GM23338 (cell line): Measurements from ENCODE around the gene STARD13.

Experiments used
- CREB1 ChIP-seq: fragments of 250-450 bp; sonication (Bioruptor Pico); IDR thresholded peaks from 2 replicates; pipeline ENCODE4 v1.5.0; 2020; ENCODE audit warnings: low read depth, mild to moderate bottlenecking, moderate library complexity
- JUNB ChIP-seq: IDR thresholded peaks from one replicate; pipeline ENCODE4 v1.6.1; 2016; ENCODE audit warnings: antibody characterized with exemption; ENCODE audit not compliant: unreplicated experiment
- POLR2AphosphoS5 ChIP-seq: IDR thresholded peaks from 2 replicates; pipeline ENCODE4 v1.6.1; 2016; ENCODE audit warnings: antibody characterized with exemption, low read depth
- ZNF114 ChIP-seq: fragments of 250-450 bp; sonication (Bioruptor Pico); IDR thresholded peaks from 2 replicates; pipeline ENCODE4 v1.5.0; 2020; ENCODE audit warnings: mild to moderate bottlenecking, moderate library complexity
- TF ChIP-seq, protein P1 (sequence below), 2 experiments: fragments of 200-600 bp in 1 of 2; sonication (generic) in 1 of 2; conservative IDR thresholded peaks; 2 replicates each; pipeline versions ENCODE4 v1.5.1 to v1.6.1; 2016 to 2017; ENCODE audit warnings: antibody characterized with exemption in 2 of 2, low read depth in 2 of 2, mild to moderate bottlenecking in 2 of 2, moderate library complexity in 1 of 2
- TF ChIP-seq, protein P2 (sequence below): fragments of 250-450 bp; sonication (Bioruptor Pico); IDR thresholded peaks from 2 replicates; pipeline ENCODE4 v1.5.0; 2020; ENCODE audit warnings: mild to moderate bottlenecking, moderate library complexity

DNA sequence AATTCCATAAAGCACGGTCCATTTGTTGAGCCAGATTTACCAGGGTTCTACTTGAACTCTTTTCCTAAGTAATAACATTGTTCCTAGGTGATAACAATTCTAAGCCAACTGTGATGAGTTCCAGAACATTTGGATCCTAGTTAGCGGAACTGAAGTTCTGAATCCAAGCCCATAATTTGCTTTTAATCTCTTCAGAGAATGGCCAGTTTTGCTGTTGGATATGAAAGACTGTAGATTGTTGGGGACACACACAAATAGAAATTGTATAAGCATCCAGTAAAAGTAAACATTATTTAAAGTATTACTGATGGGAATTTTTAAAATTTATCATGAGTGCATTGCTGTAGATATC, 27.3 kb upstream of the STARD13 start:
- TF ChIP-seq, protein P1, sequence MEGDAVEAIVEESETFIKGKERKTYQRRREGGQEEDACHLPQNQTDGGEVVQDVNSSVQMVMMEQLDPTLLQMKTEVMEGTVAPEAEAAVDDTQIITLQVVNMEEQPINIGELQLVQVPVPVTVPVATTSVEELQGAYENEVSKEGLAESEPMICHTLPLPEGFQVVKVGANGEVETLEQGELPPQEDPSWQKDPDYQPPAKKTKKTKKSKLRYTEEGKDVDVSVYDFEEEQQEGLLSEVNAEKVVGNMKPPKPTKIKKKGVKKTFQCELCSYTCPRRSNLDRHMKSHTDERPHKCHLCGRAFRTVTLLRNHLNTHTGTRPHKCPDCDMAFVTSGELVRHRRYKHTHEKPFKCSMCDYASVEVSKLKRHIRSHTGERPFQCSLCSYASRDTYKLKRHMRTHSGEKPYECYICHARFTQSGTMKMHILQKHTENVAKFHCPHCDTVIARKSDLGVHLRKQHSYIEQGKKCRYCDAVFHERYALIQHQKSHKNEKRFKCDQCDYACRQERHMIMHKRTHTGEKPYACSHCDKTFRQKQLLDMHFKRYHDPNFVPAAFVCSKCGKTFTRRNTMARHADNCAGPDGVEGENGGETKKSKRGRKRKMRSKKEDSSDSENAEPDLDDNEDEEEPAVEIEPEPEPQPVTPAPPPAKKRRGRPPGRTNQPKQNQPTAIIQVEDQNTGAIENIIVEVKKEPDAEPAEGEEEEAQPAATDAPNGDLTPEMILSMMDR (conservative IDR thresholded peaks at IDR 0.05; ENCODE audit: low read depth in 2 of 2) = no peak
- TF ChIP-seq ZNF114 (no peak), JUNB (no peak), POLR2AphosphoS5 (no peak), CREB1 (CRISPR knock-in tag) (no peak)
- TF ChIP-seq, protein P2, sequence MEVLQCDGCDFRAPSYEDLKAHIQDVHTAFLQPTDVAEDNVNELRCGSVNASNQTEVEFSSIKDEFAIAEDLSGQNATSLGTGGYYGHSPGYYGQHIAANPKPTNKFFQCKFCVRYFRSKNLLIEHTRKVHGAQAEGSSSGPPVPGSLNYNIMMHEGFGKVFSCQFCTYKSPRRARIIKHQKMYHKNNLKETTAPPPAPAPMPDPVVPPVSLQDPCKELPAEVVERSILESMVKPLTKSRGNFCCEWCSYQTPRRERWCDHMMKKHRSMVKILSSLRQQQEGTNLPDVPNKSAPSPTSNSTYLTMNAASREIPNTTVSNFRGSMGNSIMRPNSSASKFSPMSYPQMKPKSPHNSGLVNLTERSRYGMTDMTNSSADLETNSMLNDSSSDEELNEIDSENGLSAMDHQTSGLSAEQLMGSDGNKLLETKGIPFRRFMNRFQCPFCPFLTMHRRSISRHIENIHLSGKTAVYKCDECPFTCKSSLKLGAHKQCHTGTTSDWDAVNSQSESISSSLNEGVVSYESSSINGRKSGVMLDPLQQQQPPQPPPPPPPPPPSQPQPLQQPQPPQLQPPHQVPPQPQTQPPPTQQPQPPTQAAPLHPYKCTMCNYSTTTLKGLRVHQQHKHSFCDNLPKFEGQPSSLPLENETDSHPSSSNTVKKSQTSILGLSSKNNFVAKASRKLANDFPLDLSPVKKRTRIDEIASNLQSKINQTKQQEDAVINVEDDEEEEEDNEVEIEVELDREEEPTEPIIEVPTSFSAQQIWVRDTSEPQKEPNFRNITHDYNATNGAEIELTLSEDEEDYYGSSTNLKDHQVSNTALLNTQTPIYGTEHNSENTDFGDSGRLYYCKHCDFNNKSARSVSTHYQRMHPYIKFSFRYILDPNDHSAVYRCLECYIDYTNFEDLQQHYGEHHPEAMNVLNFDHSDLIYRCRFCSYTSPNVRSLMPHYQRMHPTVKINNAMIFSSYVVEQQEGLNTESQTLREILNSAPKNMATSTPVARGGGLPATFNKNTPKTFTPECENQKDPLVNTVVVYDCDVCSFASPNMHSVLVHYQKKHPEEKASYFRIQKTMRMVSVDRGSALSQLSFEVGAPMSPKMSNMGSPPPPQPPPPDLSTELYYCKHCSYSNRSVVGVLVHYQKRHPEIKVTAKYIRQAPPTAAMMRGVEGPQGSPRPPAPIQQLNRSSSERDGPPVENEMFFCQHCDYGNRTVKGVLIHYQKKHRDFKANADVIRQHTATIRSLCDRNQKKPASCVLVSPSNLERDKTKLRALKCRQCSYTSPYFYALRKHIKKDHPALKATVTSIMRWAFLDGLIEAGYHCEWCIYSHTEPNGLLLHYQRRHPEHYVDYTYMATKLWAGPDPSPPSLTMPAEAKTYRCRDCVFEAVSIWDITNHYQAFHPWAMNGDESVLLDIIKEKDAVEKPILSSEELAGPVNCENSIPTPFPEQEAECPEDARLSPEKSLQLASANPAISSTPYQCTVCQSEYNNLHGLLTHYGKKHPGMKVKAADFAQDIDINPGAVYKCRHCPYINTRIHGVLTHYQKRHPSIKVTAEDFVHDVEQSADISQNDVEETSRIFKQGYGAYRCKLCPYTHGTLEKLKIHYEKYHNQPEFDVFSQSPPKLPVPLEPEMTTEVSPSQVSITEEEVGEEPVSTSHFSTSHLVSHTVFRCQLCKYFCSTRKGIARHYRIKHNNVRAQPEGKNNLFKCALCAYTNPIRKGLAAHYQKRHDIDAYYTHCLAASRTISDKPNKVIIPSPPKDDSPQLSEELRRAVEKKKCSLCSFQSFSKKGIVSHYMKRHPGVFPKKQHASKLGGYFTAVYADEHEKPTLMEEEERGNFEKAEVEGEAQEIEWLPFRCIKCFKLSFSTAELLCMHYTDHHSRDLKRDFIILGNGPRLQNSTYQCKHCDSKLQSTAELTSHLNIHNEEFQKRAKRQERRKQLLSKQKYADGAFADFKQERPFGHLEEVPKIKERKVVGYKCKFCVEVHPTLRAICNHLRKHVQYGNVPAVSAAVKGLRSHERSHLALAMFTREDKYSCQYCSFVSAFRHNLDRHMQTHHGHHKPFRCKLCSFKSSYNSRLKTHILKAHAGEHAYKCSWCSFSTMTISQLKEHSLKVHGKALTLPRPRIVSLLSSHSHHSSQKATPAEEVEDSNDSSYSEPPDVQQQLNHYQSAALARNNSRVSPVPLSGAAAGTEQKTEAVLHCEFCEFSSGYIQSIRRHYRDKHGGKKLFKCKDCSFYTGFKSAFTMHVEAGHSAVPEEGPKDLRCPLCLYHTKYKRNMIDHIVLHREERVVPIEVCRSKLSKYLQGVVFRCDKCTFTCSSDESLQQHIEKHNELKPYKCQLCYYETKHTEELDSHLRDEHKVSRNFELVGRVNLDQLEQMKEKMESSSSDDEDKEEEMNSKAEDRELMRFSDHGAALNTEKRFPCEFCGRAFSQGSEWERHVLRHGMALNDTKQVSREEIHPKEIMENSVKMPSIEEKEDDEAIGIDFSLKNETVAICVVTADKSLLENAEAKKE (CRISPR knock-in tag) = no peak
